HFFc6 (cell line): ENCODE measurements around the gene DHRS13. TPM values are rescaled to one million over a fixed set of nuclear protein-coding genes. Genes with fewer than 3 reads are reported as not detected.

Experiments used
- DNase-seq: peaks from one replicate; pipeline ENCODE4 v3.0.0-alpha.2; 2018
- H3K27ac Mint-ChIP-seq: 2 replicates; pipeline ENCODE4 v1.8.0; 2020; ENCODE audit warnings: mild to moderate bottlenecking, mixed read lengths
- H3K27me3 Mint-ChIP-seq: 2 replicates; pipeline ENCODE4 v1.8.0; 2021; ENCODE audit warnings: mild to moderate bottlenecking, moderate library complexity, mixed read lengths; ENCODE audit not compliant: insufficient read depth
- H3K36me3 Mint-ChIP-seq: 2 replicates; pipeline ENCODE4 v1.8.0; 2021; ENCODE audit warnings: low read depth, mixed read lengths
- H3K4me1 Mint-ChIP-seq: 2 replicates; pipeline ENCODE4 v1.8.0; 2020; ENCODE audit warnings: low read depth, mixed read lengths
- H3K4me3 Mint-ChIP-seq: 2 replicates; pipeline ENCODE4 v1.8.0; 2020; ENCODE audit warnings: mild to moderate bottlenecking, moderate library complexity, mixed read lengths
- H3K9me3 Mint-ChIP-seq: 2 replicates; pipeline ENCODE4 v1.8.0; 2020; ENCODE audit warnings: mild to moderate bottlenecking, mixed read lengths
- total RNA-seq, 6 experiments: library from RNA; stranded (reverse); fragmentation: NEBNext Ultra II Directional; extraction: Animal tissue kit (Norgen Biotek cat#: 25700); gene quantifications; 2 replicates in 1 of 6; 3 replicates in 5 of 6; pipeline ENCODE4 v1.2.3, GENCODE V29; 2021
- TF ChIP-seq, protein P1 (sequence below): fragments of 200-600 bp; sonication (generic); IDR thresholded peaks from 2 replicates; pipeline ENCODE4 v1.5.0; 2021; ENCODE audit warnings: antibody characterized with exemption, mild to moderate bottlenecking

DHRS13 gene
- total RNA-seq, 6 experiments from 2014 or later: 1.5 to 3.0 (median 2.2) TPM

DNA sequence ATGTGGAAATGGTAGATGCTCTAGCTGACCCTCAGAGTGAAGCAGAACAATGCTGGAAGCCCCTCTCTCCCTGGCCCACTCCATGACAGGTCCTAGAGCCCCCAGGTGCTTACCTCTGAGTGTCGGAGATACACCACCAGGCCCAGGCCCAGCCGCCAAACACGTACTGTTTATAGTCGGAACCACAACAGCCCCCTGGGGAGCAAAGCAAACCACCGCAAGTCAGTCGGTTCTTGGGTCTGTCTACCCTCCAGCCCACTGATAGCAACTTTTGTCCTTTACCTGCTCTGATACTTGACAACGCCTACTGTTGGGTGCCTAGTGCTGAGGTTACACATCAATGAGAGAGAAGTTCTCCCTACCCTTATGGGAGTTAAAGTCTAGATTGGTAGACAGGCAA is 14.0 kb downstream of the DHRS13 start:
- peaks cover 5% of the 10 kb centered on the region; the same call in 1 of the 2 replicates for H3K36me3 Mint-ChIP-seq
- peaks cover 2% of the 10 kb centered on the region; the same call in 1 of the 2 replicates for H3K27me3 Mint-ChIP-seq
- TF ChIP-seq, protein P1, sequence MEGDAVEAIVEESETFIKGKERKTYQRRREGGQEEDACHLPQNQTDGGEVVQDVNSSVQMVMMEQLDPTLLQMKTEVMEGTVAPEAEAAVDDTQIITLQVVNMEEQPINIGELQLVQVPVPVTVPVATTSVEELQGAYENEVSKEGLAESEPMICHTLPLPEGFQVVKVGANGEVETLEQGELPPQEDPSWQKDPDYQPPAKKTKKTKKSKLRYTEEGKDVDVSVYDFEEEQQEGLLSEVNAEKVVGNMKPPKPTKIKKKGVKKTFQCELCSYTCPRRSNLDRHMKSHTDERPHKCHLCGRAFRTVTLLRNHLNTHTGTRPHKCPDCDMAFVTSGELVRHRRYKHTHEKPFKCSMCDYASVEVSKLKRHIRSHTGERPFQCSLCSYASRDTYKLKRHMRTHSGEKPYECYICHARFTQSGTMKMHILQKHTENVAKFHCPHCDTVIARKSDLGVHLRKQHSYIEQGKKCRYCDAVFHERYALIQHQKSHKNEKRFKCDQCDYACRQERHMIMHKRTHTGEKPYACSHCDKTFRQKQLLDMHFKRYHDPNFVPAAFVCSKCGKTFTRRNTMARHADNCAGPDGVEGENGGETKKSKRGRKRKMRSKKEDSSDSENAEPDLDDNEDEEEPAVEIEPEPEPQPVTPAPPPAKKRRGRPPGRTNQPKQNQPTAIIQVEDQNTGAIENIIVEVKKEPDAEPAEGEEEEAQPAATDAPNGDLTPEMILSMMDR: no peak
- DNase-seq: no peak
- H3K4me1 Mint-ChIP-seq: peaks cover 6% of the 10 kb centered on the region; the same call in 1 of the 2 replicates
- no peak overlapping the region for H3K27ac Mint-ChIP-seq
- H3K9me3 Mint-ChIP-seq: no peaks in the 10 kb centered on the region
- H3K4me3 Mint-ChIP-seq: no peak overlapping the region

DNA sequence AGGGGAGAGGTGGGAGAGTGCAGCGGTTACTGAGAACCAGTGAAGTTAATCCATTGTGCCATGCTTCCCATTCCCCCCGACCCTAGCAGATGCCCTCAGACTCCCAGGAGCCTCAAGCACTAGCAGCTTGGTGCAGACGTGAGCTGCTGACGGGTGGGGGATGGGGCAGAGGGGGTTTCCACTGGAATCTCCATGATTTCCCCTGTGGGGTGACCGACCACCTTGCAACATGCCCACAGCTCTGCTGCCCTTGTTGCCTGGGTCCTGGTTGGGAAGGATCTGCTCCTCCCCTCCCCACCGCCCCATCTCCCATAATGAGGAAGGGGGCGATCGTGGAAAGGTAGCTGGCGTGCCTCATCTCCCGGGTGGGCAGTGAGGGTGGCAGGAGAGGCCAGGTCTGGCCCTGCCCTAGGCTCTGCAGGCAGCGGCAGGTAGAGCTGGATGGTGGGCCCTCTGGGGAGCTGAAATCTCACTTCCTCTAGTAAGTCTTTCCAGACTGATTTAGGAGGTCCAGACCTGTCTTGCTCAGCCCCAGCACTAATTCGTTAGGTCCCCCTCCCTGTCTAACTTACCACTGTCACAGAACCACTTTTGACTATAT is 14.9 kb downstream of the DHRS13 start:
- no peak overlapping the region for H3K27ac Mint-ChIP-seq
- peaks cover under 1% of the 10 kb centered on the region; the same call in 1 of the 2 replicates for H3K4me1 Mint-ChIP-seq
- no peak overlapping the region for H3K4me3 Mint-ChIP-seq
- TF ChIP-seq, protein P1: no peak
- no peaks in the 10 kb centered on the region for H3K9me3 Mint-ChIP-seq
- H3K36me3 Mint-ChIP-seq: peaks cover 5% of the 10 kb centered on the region; the same call in 1 of the 2 replicates
- no peaks in the 10 kb centered on the region; the same call in 1 of the 2 replicates for H3K27me3 Mint-ChIP-seq
- DNase-seq: no peak

DNA sequence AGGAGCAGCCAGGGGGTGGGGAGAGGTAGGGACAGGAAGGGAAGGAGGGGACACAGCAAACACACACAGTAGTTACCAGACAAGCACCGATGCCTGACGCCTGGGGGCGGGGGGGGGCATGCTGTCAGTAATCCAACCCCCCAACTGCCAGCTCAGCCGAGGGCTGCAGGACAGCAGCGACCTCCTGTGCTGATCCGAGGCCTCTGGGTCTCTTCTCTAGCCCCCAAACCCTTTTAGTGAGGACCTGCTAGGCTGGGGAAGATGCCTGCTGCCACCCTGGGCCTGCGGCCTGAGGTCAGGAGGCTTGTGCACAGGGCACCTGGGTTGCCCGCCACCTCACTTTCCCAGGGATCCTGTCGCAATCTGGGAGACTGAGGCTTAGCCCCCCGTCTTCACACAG is 16.9 kb downstream of the DHRS13 start:
- no peak overlapping the region for H3K4me3 Mint-ChIP-seq
- H3K4me1 Mint-ChIP-seq: no peaks in the 10 kb centered on the region
- no peak overlapping the region for H3K27ac Mint-ChIP-seq
- peaks cover 6% of the 10 kb centered on the region; the same call in 1 of the 2 replicates for H3K36me3 Mint-ChIP-seq
- no peaks in the 10 kb centered on the region for H3K9me3 Mint-ChIP-seq
- H3K27me3 Mint-ChIP-seq: no peaks in the 10 kb centered on the region; the same call in 1 of the 2 replicates
- TF ChIP-seq, protein P1: no peak
- no peak for DNase-seq

GRCh38 chr17:28885363-28885762 is 17.5 kb downstream of the DHRS13 start:
- no peak overlapping the region for H3K4me3 Mint-ChIP-seq
- H3K27ac Mint-ChIP-seq: no peak overlapping the region
- no peaks in the 10 kb centered on the region; the same call in 1 of the 2 replicates for H3K27me3 Mint-ChIP-seq
- H3K9me3 Mint-ChIP-seq: no peaks in the 10 kb centered on the region
- TF ChIP-seq, protein P1: no peak
- H3K36me3 Mint-ChIP-seq: peaks cover 6% of the 10 kb centered on the region; the same call in 1 of the 2 replicates
- DNase-seq: no peak
- H3K4me1 Mint-ChIP-seq: no peaks in the 10 kb centered on the region

DNA sequence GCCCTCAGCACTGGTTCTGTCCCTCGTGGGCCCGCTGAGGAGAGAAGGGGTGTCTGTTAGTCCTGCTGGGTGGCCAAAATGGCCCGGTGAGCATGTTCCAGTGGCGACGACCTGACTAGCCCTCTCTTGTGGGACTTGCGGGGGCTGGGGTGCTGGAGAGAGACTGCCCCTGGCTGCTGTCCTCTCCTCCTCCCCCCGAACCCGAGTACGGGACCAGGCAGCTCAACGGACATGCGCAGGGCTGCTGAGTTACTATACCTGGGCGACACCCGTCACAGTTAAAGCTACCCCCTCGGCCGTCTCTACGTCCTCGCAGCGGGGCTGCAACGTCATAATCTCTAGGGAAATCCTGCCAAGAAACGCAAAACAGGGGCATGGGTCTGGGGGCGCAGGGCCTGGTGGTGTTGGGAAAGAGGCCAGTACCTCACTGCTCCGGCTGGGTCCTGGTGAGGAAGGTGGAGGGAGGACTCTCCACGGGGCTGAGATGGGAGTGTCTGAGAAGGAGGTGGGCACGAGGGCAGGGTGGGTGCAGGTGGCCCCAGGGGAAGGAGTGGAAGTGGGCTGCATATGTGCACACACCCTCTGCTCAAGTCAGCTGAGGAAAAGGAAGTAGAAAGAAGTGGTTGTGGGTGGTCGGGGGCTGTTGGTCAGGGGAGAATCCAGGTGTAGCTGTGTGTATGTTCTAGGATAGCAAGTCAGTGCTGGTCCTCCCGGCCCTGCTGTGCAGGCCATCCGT is 18.7 kb downstream of the DHRS13 start:
- no peak for DNase-seq
- TF ChIP-seq, protein P1: no peak
- Mint-ChIP-seq H3K4me3 (no peak overlapping the region), H3K4me1 (peaks cover 1% of the 10 kb centered on the region), H3K27ac (no peak overlapping the region), H3K36me3 (peaks cover 11% of the 10 kb centered on the region; the same call in 1 of the 2 replicates), H3K27me3 (no peaks in the 10 kb centered on the region; the same call in 1 of the 2 replicates), H3K9me3 (no peaks in the 10 kb centered on the region)
